GM12865 (cell line): ENCODE measurements around the gene PRAMEF14.
"Not testable (repeated sequence)": the region's sequence is repeated elsewhere in the genome, so short reads cannot be mapped to it uniquely, and the experiment has no call there.

Experiments used
- DNase-seq: peaks from one replicate; pipeline ENCODE4 v3.0.0; 2010; ENCODE audit warnings: low read depth
- H3K4me3 ChIP-seq: 2 replicates; pipeline ENCODE4 v1.5.1; 2011; ENCODE audit warnings: mild to moderate bottlenecking, low read depth, low read length, control low read depth

PRAMEF14 gene

GRCh38 chr1:13302197-13302596 lies 44.7 kb downstream of the PRAMEF14 start:
- DNase-seq, H3K4me3 ChIP-seq: not testable (repeated sequence)

- H3K4me3 ChIP-seq, DNase-seq: not testable (repeated sequence)
These were observed 48.2 kb downstream of the PRAMEF14 start for GRCh38 chr1:13298699-13299098.

GRCh38 chr1:13297216-13297931 lies 49.6 kb downstream of the PRAMEF14 start:
- DNase-seq, H3K4me3 ChIP-seq: not testable (repeated sequence)
